HepG2 (cell line): Measurements from ENCODE around the gene RHBG.

ENCODE experiments used
- ATF3 ChIP-seq: sonication (generic); formaldehyde crosslinking; IDR thresholded peaks from 2 replicates; pipeline ENCODE4 v1.4.0; 2020; ENCODE audit warnings: missing genetic modification reagents
- HOMEZ ChIP-seq: IDR thresholded peaks from 2 replicates; pipeline ENCODE4 v1.6.1; 2016; ENCODE audit warnings: low read depth
- ISL2 ChIP-seq: sonication (generic); formaldehyde crosslinking; IDR thresholded peaks from 2 replicates; pipeline ENCODE4 v1.5.0; 2020; ENCODE audit warnings: missing genetic modification reagents
- NFYB ChIP-seq: sonication (generic); formaldehyde crosslinking; IDR thresholded peaks from 2 replicates; pipeline ENCODE4 v1.4.0; 2020; ENCODE audit warnings: missing genetic modification reagents
- NKX3-1 ChIP-seq: sonication (generic); formaldehyde crosslinking; IDR thresholded peaks from 2 replicates; pipeline ENCODE4 v1.5.0; 2020; ENCODE audit warnings: missing genetic modification reagents
- SUZ12 ChIP-seq: fragments of 150-350 bp; IDR thresholded peaks from 2 replicates; pipeline ENCODE4 v1.6.1; 2014; ENCODE audit warnings: low read depth, low read length
- ZKSCAN5 ChIP-seq: sonication (generic); formaldehyde crosslinking; IDR thresholded peaks from 2 replicates; pipeline ENCODE4 v1.5.1; 2020; ENCODE audit warnings: mild to moderate bottlenecking, missing genetic modification reagents
- ZNF124 ChIP-seq: sonication (generic); formaldehyde crosslinking; IDR thresholded peaks from 2 replicates; pipeline ENCODE4 v1.4.0; 2020; ENCODE audit warnings: missing genetic modification reagents
- ZNF547 ChIP-seq: sonication (generic); formaldehyde crosslinking; IDR thresholded peaks from 2 replicates; pipeline ENCODE4 v1.5.1; 2020; ENCODE audit warnings: mild to moderate bottlenecking, missing genetic modification reagents
- ZNF781 ChIP-seq: sonication (generic); formaldehyde crosslinking; IDR thresholded peaks from 2 replicates; pipeline ENCODE4 v1.5.1; 2020; ENCODE audit warnings: borderline replicate concordance, mild to moderate bottlenecking, missing genetic modification reagents; ENCODE audit errors: not compliant biosample characterization

GRCh38 chr1:156433032-156433431 is 64.0 kb downstream of the RHBG start:
- TF ChIP-seq ZNF781 (no peak), HOMEZ (CRISPR knock-in tag) (no peak), ISL2 (CRISPR knock-in tag) (no peak), ZNF547 (no peak), ATF3 (CRISPR knock-in tag) (no peak), SUZ12 (no peak), ZNF124 (CRISPR knock-in tag) (no peak), NFYB (no peak), ZKSCAN5 (CRISPR knock-in tag) (no peak), NKX3-1 (CRISPR knock-in tag) (no peak)
